ENCODE measurements around the gene EXOC3. TPM values are rescaled to one million over a fixed set of nuclear protein-coding genes. Genes with fewer than 3 reads are reported as not detected.

The EXOC3 gene
- polyA plus RNA-seq, 3 donors, result 33.2 to 59.7 (median 53.8) TPM

DNA sequence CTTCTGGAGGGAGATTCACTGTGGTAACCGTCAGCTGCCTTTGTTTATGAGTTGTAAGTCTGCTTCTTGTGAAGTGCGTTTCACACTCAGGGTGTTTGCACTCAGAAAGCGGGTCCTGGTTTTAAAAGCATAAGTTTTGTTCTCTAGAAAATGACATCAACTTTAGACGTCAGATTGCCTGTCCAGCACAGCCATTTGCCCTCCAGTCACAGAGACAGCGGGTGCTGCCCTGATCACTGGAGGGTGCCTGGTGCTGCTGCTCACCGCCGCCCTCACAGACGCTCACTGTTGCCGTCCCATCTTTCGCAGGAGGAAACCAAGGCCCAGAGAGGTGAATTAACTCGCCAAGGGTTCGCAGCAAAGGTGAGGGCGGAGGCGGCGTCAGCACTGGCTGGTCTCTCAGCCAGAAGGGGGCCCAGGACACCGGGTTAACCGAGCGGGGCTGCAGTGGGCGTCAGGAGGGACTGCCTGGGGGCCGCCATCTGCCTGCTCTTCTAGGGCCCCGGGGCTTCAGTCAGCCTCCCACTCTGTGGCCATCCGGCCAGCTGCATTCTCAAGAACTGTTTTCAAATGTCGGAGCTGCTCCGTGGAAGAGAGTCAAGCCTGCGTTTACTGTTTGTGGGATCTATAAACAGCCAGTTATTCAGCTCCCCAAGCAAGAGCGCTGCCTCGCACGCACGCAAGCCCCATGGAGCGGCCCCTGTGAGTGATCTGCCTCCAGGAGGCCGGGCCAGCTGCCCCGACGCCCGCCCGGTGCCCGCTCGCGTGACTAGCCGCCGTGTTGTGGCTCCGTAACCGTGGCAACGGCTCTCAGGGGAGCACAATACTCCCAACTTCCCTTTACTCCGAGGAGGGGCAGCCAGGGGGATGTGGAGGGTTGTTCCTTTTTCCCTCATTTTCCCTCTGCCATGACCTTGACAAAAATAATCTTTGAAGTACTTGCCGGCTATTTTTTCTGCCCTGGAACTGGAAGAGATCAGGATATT, 43.4 kb upstream of the EXOC3 start:
- Histone ChIP-seq H3K9me3 (replicated peaks in 1 of 2; ENCODE audit: control insufficient read depth in 1 of 2, insufficient read depth in 1 of 2, low read length in 2 of 2) (no peaks in the 10 kb centered on the region), H3K79me2 (ENCODE audit: insufficient read depth, low read length) (no peaks in the 10 kb centered on the region), H3K4me3 (replicated peaks in 1 of 3; ENCODE audit: low read depth in 2 of 3, low read length in 3 of 3) (no peak overlapping the region), H3K36me3 (replicated peaks in 1 of 2; ENCODE audit: control insufficient read depth in 1 of 2, insufficient read depth in 2 of 2, low read length in 2 of 2) (no peaks in the 10 kb centered on the region), H3K4me2 (replicated peaks; ENCODE audit: extremely low read depth, low read length, poor library complexity, severe bottlenecking) (peak overlapping the region; percentile 11), H3K4me1 (ENCODE audit: control insufficient read depth in 1 of 2, insufficient read depth in 2 of 2, low read length in 2 of 2) (peaks cover 19 to 29% of the 10 kb centered on the region in 2 donors), H3K27ac (ENCODE audit: low read depth in 1 of 2, low read length in 2 of 2) (peak overlapping the region; percentile 52 to 76), H4K20me1 (ENCODE audit: insufficient read depth, low read length) (no peaks in the 10 kb centered on the region), H3K27me3 (ENCODE audit: control insufficient read depth in 2 of 2, insufficient read depth in 2 of 2, low read length in 2 of 2) (peaks cover 0 to 12% of the 10 kb centered on the region in 2 donors), H2AFZ (ENCODE audit: insufficient read depth, low read depth, low read length, poor library complexity, severe bottlenecking) (no peak overlapping the region), H3K9ac (ENCODE audit: insufficient read depth, low read length, poor library complexity, severe bottlenecking) (peak overlapping the region; percentile 44)
- no peak for TF ChIP-seq CTCF (IDR thresholded peaks at IDR 0.05)
- Mint-ChIP-seq H3K27ac (peak overlapping the region in 6 of 7 donors; percentile 66 to 91 (median 83)), H3K9me3 (peaks cover 0 to 4% (median 2%) of the 10 kb centered on the region in 7 donors), H3K27me3 (ENCODE audit: low read depth in 3 of 3) (peaks cover 7 to 21% (median 20%) of the 10 kb centered on the region in 3 donors), H3K4me1 (peaks cover 17% of the 10 kb centered on the region), H3K36me3 (no peaks in the 10 kb centered on the region), H3K4me3 (peak overlapping the region in 1 of 2 donors; percentile 85)
- intact Hi-C loops (cut with micrococcal nuclease), result no loop called here
- peak; percentile 89 to 98 (median 93) for DNase-seq
- WGBS (ENCODE audit: insufficient coverage), result 58% methylated on average over 31 of the region's 45 CpGs

DNA sequence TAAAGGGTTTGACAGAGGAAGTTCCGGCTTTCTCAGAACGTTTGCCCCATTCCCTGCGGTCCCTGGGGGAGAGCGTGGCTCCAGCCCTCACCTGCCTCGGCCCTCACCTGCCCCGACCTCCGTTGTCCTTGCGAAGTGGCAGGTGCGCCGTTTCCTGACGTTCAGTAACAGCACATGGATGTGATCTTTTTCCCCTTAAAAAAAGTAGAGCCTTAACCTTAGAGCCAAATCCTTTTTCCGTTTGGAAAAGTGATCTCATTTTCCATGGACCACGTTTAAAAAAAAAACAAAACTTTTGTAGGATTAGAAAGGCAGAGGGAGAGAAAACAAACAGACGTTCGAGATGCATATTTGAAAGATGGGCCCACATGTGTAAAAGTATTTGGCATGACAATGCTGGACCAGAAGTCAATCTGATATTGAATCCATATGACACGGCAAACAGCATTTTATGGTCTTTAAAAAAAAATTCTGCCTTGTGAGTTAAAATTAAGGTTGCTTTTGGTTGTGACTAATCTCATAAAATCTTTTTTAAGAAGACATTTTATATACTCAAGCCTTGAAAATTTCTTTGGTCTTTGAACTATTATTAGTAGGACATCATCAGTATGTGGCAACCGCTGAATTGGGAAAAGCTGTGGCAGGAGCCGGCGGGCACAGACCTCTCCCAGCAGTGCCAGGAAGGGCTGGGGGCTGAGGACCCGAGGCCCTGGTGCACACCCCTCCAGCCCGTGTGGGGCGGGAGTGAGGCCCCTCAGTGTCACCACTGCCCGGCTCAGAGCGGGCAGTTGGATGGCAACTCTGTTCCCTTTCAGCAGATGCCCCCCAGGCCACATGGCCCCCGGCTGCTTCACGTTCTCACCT, 42.5 kb upstream of the EXOC3 start:
- H3K4me1 ChIP-seq (ENCODE audit: control insufficient read depth in 1 of 2, insufficient read depth in 2 of 2, low read length in 2 of 2), result peaks cover 19 to 29% of the 10 kb centered on the region in 2 donors
- H3K36me3 ChIP-seq (replicated peaks in 1 of 2; ENCODE audit: control insufficient read depth in 1 of 2, insufficient read depth in 2 of 2, low read length in 2 of 2), result no peaks in the 10 kb centered on the region
- H3K79me2 ChIP-seq (ENCODE audit: insufficient read depth, low read length), result no peaks in the 10 kb centered on the region
- H3K36me3 Mint-ChIP-seq, result no peaks in the 10 kb centered on the region
- peak overlapping the region in 1 of 2 donors; percentile 85 for H3K4me3 Mint-ChIP-seq
- H4K20me1 ChIP-seq (ENCODE audit: insufficient read depth, low read length), result no peaks in the 10 kb centered on the region
- H3K4me1 Mint-ChIP-seq, result peaks cover 17% of the 10 kb centered on the region
- no peak for DNase-seq
- H2AFZ ChIP-seq (ENCODE audit: insufficient read depth, low read depth, low read length, poor library complexity, severe bottlenecking), result no peak overlapping the region
- H3K27ac Mint-ChIP-seq, result peak overlapping the region; percentile 7 to 91 (median 81)
- no peaks in the 10 kb centered on the region for H3K9me3 ChIP-seq (replicated peaks in 1 of 2; ENCODE audit: control insufficient read depth in 1 of 2, insufficient read depth in 1 of 2, low read length in 2 of 2)
- peak overlapping the region; percentile 11 for H3K4me2 ChIP-seq (replicated peaks; ENCODE audit: extremely low read depth, low read length, poor library complexity, severe bottlenecking)
- H3K9me3 Mint-ChIP-seq, result peaks cover 0 to 4% (median 2%) of the 10 kb centered on the region in 7 donors
- peaks cover 0 to 12% of the 10 kb centered on the region in 2 donors for H3K27me3 ChIP-seq (ENCODE audit: control insufficient read depth in 2 of 2, insufficient read depth in 2 of 2, low read length in 2 of 2)
- H3K27ac ChIP-seq (ENCODE audit: low read depth in 1 of 2, low read length in 2 of 2), result peak overlapping the region; percentile 18 to 76
- peak overlapping the region; percentile 44 for H3K9ac ChIP-seq (ENCODE audit: insufficient read depth, low read length, poor library complexity, severe bottlenecking)
- no peak overlapping the region for H3K4me3 ChIP-seq (replicated peaks in 1 of 3; ENCODE audit: low read depth in 2 of 3, low read length in 3 of 3)
- WGBS (ENCODE audit: insufficient coverage), result 46% methylated on average over 11 of the region's 26 CpGs
- intact Hi-C loops (cut with micrococcal nuclease), result no loop called here
- no peak for TF ChIP-seq CTCF (IDR thresholded peaks at IDR 0.05)
- H3K27me3 Mint-ChIP-seq (ENCODE audit: low read depth in 3 of 3), result peaks cover 8 to 25% (median 21%) of the 10 kb centered on the region in 3 donors
